ENCODE results near the gene FSTL3.

GRCh38 chr19:640606-641189 lies 35.5 kb upstream of the FSTL3 start:
- TF ChIP-seq CTCF (IDR thresholded peaks at IDR 0.05; ENCODE audit: control extremely low read depth in 1 of 3, insufficient read depth in 1 of 3, low read depth in 1 of 3, low read length in 3 of 3) = no peak
- no peak for TF ChIP-seq ZNF274 (IDR thresholded peaks at IDR 0.05; ENCODE audit: borderline replicate concordance, extremely low read depth, low read length)
